ENCODE results near the gene LRP6. TPM values are rescaled to one million over a fixed set of nuclear protein-coding genes. Genes with fewer than 3 reads are reported as not detected.

Gene LRP6
- total and polyA plus RNA-seq, 10 donors: 0.63 to 14.9 (median 9.6) TPM

- Histone ChIP-seq H3K9me3 (peaks cover 0 to 3% (median 0%) of the 10 kb centered on the region in 8 donors), H3K4me1 (peaks cover 0 to 20% (median 2%) of the 10 kb centered on the region in 6 donors), H3K36me3 (no peaks in the 10 kb centered on the region), H3K4me3 (no peak overlapping the region), H3K27ac (no peak overlapping the region), H3K27me3 (replicated peaks in 1 of 7) (peaks cover 0 to 7% (median 0%) of the 10 kb centered on the region in 7 donors)
- DNase-seq: no peak
- 85 to 91% (median 88%) methylated on average over 5 of the region's 5 CpGs for WGBS, 5 donors
- TF ChIP-seq, protein P1, sequence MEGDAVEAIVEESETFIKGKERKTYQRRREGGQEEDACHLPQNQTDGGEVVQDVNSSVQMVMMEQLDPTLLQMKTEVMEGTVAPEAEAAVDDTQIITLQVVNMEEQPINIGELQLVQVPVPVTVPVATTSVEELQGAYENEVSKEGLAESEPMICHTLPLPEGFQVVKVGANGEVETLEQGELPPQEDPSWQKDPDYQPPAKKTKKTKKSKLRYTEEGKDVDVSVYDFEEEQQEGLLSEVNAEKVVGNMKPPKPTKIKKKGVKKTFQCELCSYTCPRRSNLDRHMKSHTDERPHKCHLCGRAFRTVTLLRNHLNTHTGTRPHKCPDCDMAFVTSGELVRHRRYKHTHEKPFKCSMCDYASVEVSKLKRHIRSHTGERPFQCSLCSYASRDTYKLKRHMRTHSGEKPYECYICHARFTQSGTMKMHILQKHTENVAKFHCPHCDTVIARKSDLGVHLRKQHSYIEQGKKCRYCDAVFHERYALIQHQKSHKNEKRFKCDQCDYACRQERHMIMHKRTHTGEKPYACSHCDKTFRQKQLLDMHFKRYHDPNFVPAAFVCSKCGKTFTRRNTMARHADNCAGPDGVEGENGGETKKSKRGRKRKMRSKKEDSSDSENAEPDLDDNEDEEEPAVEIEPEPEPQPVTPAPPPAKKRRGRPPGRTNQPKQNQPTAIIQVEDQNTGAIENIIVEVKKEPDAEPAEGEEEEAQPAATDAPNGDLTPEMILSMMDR (IDR thresholded peaks at IDR 0.05 in 8 of 11, conservative IDR thresholded peaks at IDR 0.05 in 3 of 11): no peak
- TF ChIP-seq POLR2AphosphoS5 (IDR thresholded peaks at IDR 0.05) (no peak), POLR2A (IDR thresholded peaks at IDR 0.05) (no peak)
- intact Hi-C loops (cut with DNase I; ENCODE audit: low total_unique reads): no loop called here
Measured at GRCh38 chr12:12217018-12217359, 49.9 kb downstream of the LRP6 start.

DNA sequence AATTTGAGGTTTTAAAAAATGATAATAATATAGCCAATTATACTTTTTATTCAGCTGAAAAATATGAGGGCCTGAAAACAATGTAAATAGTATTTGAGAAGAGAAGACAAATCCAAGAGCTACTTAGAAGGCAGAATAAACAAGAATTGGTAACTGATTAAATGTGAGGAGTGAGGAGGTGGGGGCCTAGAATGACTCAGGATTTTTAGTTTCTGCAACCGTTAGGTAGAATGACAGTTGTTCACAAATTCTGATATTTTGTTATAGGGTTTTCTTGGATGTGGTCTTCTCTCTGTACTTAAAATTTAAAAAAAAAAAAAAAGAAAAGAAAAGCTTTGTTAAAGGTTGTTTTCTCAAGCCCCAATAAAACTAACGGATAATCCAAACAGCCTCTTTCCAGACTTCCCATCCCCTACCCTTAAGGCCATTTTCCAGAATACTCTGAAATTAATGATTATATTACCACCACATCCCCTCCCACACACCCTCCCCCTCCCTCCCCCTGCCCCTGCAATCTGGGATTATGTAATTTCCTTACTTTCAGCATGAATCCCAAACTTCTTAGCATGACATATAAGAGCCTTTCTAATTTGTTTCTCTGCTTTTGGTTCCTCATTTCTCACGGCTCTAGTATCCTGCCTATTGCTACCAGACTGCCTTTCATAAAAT lies 50.4 kb downstream of the LRP6 start:
- TF ChIP-seq, protein P1 (IDR thresholded peaks at IDR 0.05 in 8 of 11, conservative IDR thresholded peaks at IDR 0.05 in 3 of 11): no peak
- TF ChIP-seq POLR2AphosphoS5 (IDR thresholded peaks at IDR 0.05) (no peak), POLR2A (IDR thresholded peaks at IDR 0.05) (no peak)
- WGBS, 5 donors: 38 to 56% (median 43%) methylated on average over 3 of the region's 3 CpGs
- Histone ChIP-seq H3K36me3 (no peaks in the 10 kb centered on the region), H3K4me3 (no peak overlapping the region), H3K27me3 (replicated peaks in 1 of 7) (peaks cover 0 to 7% (median 0%) of the 10 kb centered on the region in 7 donors), H3K27ac (no peak overlapping the region), H3K4me1 (peaks cover 0 to 20% (median 2%) of the 10 kb centered on the region in 6 donors), H3K9me3 (peaks cover 0 to 3% (median 0%) of the 10 kb centered on the region in 8 donors)
- no peak for DNase-seq
- intact Hi-C loops (cut with DNase I; ENCODE audit: low total_unique reads): no loop called here

GRCh38 chr12:12214635-12215131 lies 52.2 kb downstream of the LRP6 start:
- no peak for DNase-seq
- TF ChIP-seq POLR2A (IDR thresholded peaks at IDR 0.05) (no peak), POLR2AphosphoS5 (IDR thresholded peaks at IDR 0.05) (no peak)
- TF ChIP-seq, protein P1 (IDR thresholded peaks at IDR 0.05 in 8 of 11, conservative IDR thresholded peaks at IDR 0.05 in 3 of 11): no peak
- no peak overlapping the region for H3K27ac ChIP-seq
- no peak overlapping the region for H3K4me3 ChIP-seq
- intact Hi-C loops (cut with DNase I; ENCODE audit: low total_unique reads): no loop called here
- H3K4me1 ChIP-seq: peaks cover 0 to 27% (median 3%) of the 10 kb centered on the region in 6 donors
- peaks cover 0 to 7% (median 0%) of the 10 kb centered on the region in 7 donors for H3K27me3 ChIP-seq (replicated peaks in 1 of 7)
- WGBS, 5 donors: 38 to 53% (median 39%) methylated on average over 3 of the region's 3 CpGs
- H3K36me3 ChIP-seq: no peaks in the 10 kb centered on the region
- H3K9me3 ChIP-seq: peaks cover 0 to 3% (median 0%) of the 10 kb centered on the region in 8 donors

DNA sequence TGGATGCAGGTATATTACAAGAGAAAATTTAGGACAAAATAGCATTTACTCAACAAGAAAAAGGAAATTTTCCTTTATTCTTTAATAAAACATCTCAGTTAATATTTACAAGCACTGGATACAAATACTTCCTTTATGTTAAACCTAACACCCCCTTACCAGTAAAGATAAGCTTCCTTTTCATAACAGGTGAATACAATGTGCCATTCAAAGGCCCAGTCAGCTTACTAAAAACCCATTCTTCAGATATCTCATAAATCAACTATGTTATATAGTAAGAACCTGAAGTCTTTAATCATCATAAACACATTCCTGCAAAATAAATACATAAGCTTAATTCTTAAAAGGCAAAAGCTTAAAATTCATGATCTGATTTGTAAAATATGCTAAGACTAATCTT lies 52.6 kb downstream of the LRP6 start:
- H3K4me1 ChIP-seq: peaks cover 0 to 27% (median 3%) of the 10 kb centered on the region in 6 donors
- no peaks in the 10 kb centered on the region for H3K36me3 ChIP-seq
- H3K27me3 ChIP-seq (replicated peaks in 1 of 7): peaks cover 0 to 7% (median 0%) of the 10 kb centered on the region in 7 donors
- H3K4me3 ChIP-seq: no peak overlapping the region
- no peak overlapping the region for H3K27ac ChIP-seq
- intact Hi-C loops (cut with DNase I; ENCODE audit: low total_unique reads): no loop called here
- no peak for DNase-seq
- H3K9me3 ChIP-seq: peaks cover 0 to 3% (median 0%) of the 10 kb centered on the region in 8 donors
- TF ChIP-seq, protein P1 (IDR thresholded peaks at IDR 0.05 in 8 of 11, conservative IDR thresholded peaks at IDR 0.05 in 3 of 11): no peak
- TF ChIP-seq POLR2AphosphoS5 (IDR thresholded peaks at IDR 0.05): no peak
- no peak for TF ChIP-seq POLR2A (IDR thresholded peaks at IDR 0.05)
